ENCODE measurements around the gene MYO9B.
A peak's percentile ranks its signal among the peaks of the same experiment; 100 is the strongest.

The MYO9B gene

DNA sequence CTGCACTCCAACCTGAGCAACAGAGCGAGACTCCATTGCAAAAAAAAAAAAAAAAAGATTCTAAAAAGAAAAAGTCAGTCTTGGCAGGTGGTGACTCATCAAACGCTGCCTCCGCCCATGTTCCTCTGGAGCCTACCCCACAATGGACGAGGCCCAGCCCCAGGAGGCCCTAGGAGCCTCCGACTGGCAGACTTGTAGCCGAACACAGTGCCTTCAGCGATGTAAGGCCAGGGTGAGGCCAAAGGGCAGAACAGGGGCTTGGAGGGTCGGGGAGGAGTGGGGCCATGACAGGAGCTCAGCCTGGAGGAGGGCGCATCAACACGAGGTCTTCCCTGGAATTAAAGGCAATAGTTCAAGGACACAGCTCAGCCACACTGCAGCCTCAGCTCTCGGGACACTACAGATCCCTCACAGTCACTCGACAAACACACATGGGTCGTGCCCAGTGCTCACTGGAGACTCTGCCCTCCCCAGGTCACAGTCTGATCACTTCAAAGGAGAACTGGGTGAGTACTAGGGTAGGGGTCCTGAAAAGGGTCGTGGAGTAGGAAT lies 144.7 kb downstream of the MYO9B start:
- Mint-ChIP-seq H3K36me3 (ENCODE audit: low read depth) (peaks cover 18% of the 10 kb centered on the region), H3K4me3 (no peak overlapping the region), H3K4me1 (peaks cover 10% of the 10 kb centered on the region), H3K27ac (no peak overlapping the region), H3K27me3 (no peaks in the 10 kb centered on the region), H3K9me3 (no peaks in the 10 kb centered on the region)
- no peak for ATAC-seq
- DNase-seq = no peak

DNA sequence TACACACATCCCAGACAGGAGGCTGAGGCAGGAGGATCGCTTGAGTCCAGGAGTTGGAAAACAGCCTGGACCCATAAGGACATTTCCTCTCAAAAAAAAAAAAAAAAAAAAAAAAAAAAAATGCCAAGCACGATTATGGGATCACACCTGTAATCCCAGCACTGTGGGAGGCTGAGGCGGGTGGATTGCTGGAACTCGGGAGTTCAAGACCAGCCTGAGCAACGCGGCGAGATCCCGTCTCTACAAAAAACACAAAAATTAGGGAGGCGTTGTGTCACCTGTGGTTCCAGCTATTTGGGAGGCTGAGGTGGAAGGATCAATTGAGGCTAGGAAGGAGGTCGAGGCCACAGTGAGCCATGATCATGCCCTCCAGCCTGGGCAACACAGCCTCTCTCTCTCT lies 149.5 kb downstream of the MYO9B start:
- Mint-ChIP-seq H3K27ac (no peak overlapping the region), H3K36me3 (ENCODE audit: low read depth) (no peaks in the 10 kb centered on the region), H3K27me3 (no peaks in the 10 kb centered on the region), H3K4me3 (peak overlapping the region; percentile 80), H3K9me3 (no peaks in the 10 kb centered on the region), H3K4me1 (peaks cover 7% of the 10 kb centered on the region)
- ATAC-seq = no peak
- DNase-seq = no peak

DNA sequence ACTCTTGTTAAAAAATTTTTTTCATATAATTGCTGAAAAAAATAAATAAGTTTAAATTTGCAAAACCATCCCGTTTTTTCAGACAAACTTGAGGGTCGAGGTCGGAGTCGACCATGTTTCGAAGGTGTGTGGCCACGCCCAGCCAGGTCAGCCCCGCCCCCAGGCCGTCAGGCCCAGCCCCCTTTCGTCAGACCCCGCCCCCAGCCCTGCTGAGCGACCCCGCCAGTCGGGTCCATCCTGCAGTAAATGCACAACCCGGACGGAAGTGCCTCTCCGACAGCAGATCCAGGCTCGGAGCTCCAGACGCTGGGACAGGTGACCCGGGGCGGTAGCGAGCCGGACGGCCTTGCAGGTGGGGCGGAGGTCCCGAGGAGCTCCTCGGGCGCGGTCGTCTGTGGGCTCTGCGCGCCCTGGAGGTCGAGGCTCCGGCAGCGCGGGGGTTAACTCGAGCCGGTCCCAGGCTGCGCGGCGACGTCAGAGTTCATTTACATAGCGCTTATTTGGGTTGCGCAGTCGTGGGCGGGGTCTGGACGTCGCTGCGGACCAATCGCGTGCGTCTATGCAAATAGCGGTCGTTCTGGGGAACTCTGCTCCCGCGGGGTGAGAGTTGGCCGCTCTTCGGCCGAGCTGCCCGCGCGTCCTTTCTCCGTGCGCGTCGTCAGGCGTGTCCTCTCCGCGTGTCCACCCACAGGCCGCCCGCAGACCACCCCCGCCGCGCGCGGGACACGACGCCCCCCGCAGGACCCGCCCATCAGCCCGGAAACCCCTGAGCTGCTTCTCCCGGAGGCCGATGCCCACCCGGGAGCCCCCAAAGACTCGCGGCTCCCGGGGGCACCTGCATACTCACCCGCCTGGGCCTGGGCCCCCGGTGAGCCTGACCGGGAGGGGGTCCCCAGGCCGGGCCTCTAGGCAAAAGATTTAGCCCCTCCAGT lies 150.7 kb downstream of the MYO9B start, which contains the start of gene OCEL1:
TSS of gene OCEL1 (plus strand) at position 225 of the 932 bp plus-strand sequence. CDS start at position 247, 22 bp downstream.
- H3K4me3 Mint-ChIP-seq = peak within 1 kb of the TSS; percentile 80

DNA sequence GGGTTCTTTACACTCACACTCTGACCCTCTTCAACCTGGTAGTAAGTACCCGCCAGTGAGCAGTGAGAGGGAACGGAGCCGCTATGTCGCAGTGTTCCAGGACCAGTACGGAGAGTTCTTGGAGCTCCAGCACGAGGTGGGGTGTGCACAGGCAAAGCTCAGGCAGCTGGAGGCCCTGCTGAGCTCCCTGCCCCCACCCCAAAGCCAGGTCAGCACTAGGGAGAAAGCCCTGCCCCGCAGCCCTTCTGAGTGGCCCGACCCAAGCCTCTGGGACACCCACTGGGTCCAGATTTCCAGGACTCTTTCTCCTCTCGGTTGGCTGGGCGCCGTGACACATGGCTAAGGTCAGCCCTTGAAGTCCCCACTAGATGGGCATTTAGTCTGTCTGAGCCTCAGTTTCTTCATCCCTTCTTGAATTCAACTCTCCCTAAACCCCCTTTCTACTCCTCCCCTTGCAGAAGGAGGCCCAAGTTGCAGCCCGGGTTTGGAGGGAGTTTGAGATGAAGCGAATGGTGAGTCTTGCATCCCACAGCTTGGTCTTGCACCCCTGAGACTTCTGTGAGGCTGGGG lies 152.3 kb downstream of the MYO9B start:
- no peaks in the 10 kb centered on the region for H3K27me3 Mint-ChIP-seq
- H3K36me3 Mint-ChIP-seq (ENCODE audit: low read depth) = peaks cover 2% of the 10 kb centered on the region
- ATAC-seq = no peak
- H3K4me3 Mint-ChIP-seq = no peak overlapping the region
- H3K4me1 Mint-ChIP-seq = peaks cover 7% of the 10 kb centered on the region
- no peak for DNase-seq
- no peak overlapping the region for H3K27ac Mint-ChIP-seq
- no peaks in the 10 kb centered on the region for H3K9me3 Mint-ChIP-seq

More for the DNA sequence above, 150.7 kb downstream of the MYO9B start, which contains the start of gene OCEL1:
- Mint-ChIP-seq H3K27me3 (no peaks in the 10 kb centered on the region), H3K4me1 (peaks cover 7% of the 10 kb centered on the region), H3K27ac (peak within 1 kb of the TSS; percentile 85), H3K9me3 (no peaks in the 10 kb centered on the region), H3K36me3 (ENCODE audit: low read depth) (no peaks in the 10 kb centered on the region)
- ATAC-seq (peak; percentile 92), DNase-seq (peak; percentile 97)

DNA sequence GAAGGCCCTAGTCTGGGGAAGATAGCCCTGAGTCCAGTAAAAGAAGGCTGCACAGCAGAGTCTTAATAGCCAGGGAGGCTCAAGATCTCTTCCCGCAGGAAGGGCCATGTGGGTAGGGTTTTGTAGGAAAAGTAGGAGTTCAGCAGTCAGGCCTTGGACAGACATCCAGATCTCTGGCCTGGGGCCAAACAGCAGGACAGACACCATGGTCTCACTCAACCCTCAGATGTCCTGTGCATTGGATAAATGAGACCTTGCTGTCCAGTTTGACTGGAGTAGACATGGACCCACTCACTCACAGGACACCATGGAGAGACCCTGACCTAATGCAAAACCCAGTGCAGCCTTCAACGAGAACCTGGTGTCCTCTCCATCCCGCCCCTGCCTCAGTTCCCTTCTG lies 154.3 kb downstream of the MYO9B start:
- ATAC-seq = no peak
- H3K27ac Mint-ChIP-seq = no peak overlapping the region
- H3K27me3 Mint-ChIP-seq = no peaks in the 10 kb centered on the region
- DNase-seq = no peak
- H3K4me3 Mint-ChIP-seq = no peak overlapping the region
- no peaks in the 10 kb centered on the region for H3K9me3 Mint-ChIP-seq
- H3K4me1 Mint-ChIP-seq = peaks cover 16% of the 10 kb centered on the region
- peaks cover 2% of the 10 kb centered on the region for H3K36me3 Mint-ChIP-seq (ENCODE audit: low read depth)

DNA sequence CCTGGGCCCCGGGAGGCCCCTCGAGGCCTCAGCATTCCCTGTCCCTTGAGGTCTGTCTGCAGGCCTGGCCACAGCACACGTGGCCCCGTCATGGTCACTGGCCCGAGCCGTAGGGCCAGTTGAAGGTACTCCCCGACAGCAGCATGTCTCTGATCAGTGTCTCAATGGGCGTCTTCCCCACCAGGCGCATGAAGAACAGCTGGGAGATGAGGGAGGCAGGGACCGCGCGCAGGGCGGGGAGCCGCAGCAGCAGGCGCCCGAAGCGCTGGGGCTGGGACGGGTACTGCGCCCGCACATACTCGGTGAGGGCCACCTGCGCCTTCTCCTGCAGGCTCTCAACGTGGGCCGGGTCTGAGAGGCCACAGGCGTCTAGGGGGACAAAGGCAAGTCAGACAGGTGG lies 156.7 kb downstream of the MYO9B start:
- Mint-ChIP-seq H3K4me3 (no peak overlapping the region), H3K27ac (no peak overlapping the region), H3K9me3 (no peaks in the 10 kb centered on the region), H3K36me3 (ENCODE audit: low read depth) (peaks cover 2% of the 10 kb centered on the region), H3K4me1 (peaks cover 12% of the 10 kb centered on the region), H3K27me3 (no peaks in the 10 kb centered on the region)
- DNase-seq (no peak), ATAC-seq (no peak)

DNA sequence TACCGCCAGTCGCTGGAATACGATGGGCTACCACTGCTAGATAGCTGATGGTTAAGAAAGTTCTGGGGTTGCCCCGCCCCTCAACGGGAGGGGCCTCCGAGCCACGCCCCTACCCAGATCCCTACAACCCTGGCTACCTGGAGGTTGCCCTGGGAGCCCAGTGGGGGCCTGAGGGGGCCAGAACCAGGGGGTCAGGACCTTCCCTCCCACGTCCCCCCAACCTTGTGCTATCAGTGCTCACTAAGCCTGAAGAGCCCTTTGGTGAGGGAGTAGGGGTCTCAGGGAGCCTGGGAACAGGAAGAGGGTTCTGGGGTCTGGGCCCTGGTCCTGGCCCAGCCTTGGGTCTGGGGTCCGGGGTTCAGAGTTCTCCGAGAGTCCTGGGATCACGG lies 159.3 kb downstream of the MYO9B start:
- Mint-ChIP-seq H3K9me3 (no peaks in the 10 kb centered on the region), H3K36me3 (ENCODE audit: low read depth) (peaks cover 2% of the 10 kb centered on the region), H3K4me3 (peak overlapping the region; percentile 80), H3K27ac (peak overlapping the region; percentile 39), H3K27me3 (no peaks in the 10 kb centered on the region), H3K4me1 (peaks cover 12% of the 10 kb centered on the region)
- ATAC-seq = peak; percentile 72
- DNase-seq = peak; percentile 79

DNA sequence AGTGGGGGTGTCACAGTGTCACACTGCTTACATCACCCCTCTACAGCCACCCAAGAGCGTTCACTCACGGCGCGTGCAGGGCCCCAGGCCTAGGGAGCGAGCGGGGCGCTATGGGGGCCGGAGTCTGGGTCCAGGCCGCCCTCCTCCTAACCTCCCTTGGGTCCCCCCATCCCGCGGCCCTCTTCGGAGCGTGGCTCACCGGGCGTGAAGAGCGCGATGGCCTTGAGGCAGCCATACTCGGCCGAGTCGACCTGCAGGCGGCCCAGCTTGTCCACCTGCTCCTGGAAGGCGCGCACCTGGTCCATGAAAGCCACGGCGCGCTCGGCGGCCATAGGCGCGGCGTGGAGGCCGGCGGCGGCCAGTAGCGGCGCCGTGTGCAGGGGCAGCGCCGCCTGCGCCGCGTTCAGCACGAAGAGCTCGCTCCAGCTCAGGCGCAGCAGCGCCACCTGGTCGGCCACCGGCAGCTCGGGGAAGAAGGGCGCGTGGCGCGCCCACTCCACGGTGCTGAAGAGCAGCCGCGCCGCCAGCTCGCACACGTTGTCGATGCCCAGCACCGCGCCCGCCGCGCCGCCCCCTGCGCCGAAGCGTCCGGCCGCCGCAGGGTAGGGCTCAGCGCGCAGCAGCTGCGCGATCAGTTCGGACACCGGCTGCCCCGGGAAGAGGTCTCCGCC lies 159.9 kb downstream of the MYO9B start:
- peaks cover 2% of the 10 kb centered on the region for H3K36me3 Mint-ChIP-seq (ENCODE audit: low read depth)
- peaks cover 12% of the 10 kb centered on the region for H3K4me1 Mint-ChIP-seq
- ATAC-seq = peak; percentile 76
- DNase-seq = peak; percentile 68
- H3K27me3 Mint-ChIP-seq = no peaks in the 10 kb centered on the region
- H3K9me3 Mint-ChIP-seq = no peaks in the 10 kb centered on the region
- H3K4me3 Mint-ChIP-seq = peak overlapping the region; percentile 80
- H3K27ac Mint-ChIP-seq = peak overlapping the region; percentile 39

DNA sequence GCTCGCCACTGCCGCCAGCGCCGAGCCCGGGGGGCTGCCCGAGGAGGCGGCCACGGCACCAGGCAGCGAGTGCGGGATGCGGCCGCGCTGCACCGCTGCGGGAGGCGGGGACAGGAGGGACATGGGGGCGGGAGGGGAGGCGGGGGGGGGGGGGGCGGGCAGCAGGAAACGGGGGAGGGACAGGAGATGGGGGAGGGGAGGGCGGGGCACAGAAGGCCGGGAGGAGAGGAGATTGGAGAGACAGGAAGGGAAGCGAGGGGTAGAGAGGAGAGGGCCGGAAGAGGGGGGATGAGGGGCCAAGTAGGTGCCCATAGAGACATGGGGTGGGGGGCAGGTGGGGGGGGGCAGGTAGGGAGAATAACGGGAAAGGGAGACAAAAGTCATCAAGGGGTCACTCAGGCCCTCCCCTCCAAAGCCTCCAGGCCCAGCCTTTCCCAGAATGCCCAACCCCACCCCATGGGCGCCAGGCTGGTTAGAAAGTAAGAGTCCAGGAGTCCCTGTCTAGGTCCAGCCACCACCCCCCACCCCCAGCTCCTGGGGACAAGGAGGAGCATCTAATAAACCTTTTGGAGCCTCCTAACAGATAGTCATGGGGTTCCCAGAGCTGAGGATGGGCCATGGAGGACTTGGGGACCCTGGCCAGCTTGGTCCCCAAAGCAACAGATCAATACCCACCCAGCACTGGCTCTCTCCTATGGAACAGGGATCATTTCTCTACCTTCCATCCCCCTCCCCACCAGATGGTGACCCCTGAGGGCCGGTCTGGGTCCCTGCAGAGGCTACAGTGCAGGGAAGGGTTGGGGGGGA lies 160.6 kb downstream of the MYO9B start:
- no peak overlapping the region for H3K27ac Mint-ChIP-seq
- H3K4me3 Mint-ChIP-seq = peak overlapping the region; percentile 80
- DNase-seq (peak; percentile 32), ATAC-seq (no peak)
- peaks cover 2% of the 10 kb centered on the region for H3K36me3 Mint-ChIP-seq (ENCODE audit: low read depth)
- no peaks in the 10 kb centered on the region for H3K9me3 Mint-ChIP-seq
- H3K27me3 Mint-ChIP-seq = no peaks in the 10 kb centered on the region
- H3K4me1 Mint-ChIP-seq = peaks cover 12% of the 10 kb centered on the region

DNA sequence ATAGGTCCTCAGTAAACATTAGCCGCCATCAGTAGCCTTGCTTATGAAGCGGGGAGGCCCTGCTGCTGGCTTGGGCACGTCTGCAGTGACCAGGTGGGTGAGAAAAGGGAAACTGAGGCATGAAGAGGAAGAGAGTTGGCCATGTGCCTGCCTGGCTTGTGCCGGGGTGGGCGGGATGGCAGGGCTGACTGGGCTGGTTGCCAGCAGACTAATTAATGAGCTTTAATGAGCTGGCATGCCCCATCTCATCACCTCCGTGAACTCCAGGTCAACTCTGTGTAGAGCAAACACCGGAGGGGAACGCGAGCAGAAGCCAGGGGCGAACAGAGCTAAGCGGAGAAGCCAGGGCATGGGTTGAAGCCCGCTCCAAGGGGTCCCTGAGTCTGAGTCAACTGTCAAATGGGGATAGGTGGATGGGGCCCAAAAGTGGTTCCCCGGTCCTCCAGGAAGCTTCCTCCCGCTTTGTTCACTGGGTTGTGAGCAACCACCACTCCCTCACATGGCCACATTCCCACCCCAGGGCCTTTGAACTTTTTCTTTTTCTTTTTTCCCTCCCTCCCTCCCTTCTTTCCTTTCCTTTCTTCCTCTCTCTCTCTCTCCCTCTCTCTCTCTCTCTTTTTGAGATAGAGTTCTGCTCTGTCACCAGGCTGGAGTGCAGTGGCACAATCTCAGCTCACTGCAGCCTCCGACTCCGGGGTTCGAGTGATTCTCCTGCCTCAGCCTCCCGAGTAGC lies 161.4 kb downstream of the MYO9B start:
- no peak overlapping the region for H3K27ac Mint-ChIP-seq

DNA sequence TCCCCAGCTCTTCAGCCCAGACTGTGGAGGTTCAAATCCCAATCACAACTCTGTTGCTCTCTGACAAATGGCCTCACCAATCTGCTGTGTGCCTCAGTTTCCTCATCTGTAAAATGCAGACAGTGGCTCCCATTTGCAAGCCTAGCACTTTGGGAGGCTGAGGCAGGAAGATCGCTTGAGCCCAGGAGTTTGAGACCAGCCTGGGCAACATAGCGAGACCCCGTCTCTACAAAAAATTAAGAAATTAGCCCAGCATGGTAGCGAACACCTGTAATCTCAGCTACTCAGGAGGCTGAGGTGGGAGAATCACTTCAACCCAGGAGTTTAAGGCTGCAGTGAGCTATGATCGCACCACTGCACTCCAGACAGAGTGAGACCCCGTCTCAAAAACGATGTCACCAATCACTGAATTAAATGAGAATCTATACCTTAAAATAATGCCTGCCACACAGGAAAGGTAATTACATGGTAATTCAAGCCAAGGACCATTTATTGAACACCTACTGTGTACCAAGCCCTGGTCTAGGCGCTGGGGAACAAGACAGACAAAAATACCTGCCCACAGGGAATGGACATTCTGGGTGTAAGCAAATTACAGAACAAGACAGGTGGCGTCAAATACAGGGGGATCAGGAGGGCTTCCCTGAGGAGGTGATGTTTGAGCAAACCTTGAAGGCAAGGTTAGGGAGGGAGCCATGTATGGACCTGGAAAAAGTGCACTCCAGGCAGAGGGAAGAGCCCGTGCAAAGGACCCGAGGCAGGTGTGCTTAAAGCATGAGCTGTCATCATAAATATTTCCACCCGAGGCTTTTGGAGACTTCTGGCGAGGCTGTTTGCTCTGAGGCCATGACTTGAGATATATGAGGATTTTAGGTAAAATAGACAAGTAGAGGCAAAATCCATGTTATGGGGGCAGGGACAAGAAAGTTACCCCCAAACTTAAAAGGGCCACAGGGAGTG lies 162.4 kb downstream of the MYO9B start:
- Mint-ChIP-seq H3K27ac (no peak overlapping the region), H3K4me3 (no peak overlapping the region), H3K27me3 (no peaks in the 10 kb centered on the region), H3K4me1 (peaks cover 12% of the 10 kb centered on the region), H3K9me3 (no peaks in the 10 kb centered on the region), H3K36me3 (ENCODE audit: low read depth) (no peaks in the 10 kb centered on the region)
- DNase-seq (no peak), ATAC-seq (no peak)

More for the DNA sequence above, 161.4 kb downstream of the MYO9B start:
- H3K4me1 Mint-ChIP-seq = peaks cover 12% of the 10 kb centered on the region
- DNase-seq (no peak), ATAC-seq (no peak)
- H3K9me3 Mint-ChIP-seq = no peaks in the 10 kb centered on the region
- no peak overlapping the region for H3K4me3 Mint-ChIP-seq
- no peaks in the 10 kb centered on the region for H3K27me3 Mint-ChIP-seq
- peaks cover 2% of the 10 kb centered on the region for H3K36me3 Mint-ChIP-seq (ENCODE audit: low read depth)

DNA sequence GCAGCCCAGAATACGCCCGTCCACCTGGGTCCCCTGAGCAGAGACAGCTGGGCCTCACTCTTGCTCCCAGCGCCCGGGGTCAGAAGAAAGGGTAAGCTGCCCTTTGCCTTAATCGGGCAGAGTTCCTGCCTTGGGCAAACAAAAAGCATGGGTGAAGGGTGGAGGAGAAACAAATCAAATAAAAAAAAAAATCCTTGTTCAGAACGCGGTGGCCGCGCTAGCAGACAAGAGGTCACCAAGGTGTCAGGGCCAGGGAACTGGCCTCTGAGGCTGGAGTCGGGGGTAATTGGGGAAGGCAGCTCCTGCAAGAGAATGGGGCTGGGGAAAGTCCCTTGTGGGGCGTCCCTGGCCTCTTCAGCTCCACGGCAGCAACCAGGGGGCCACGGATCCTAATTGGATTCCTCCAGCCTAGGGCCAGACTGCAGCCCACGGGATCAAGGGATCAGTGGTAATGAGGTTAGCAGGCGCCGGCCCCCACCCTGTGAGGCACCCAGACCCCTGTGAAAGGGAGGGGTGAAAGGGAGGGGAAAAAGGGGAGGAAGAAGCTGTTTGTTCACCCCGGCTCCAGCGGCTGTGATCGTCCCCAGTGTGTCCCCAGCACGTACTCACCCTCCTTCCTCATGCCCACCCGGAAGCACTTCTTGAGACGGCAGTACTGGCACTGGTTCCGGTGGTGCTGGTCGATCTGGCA lies 164.6 kb downstream of the MYO9B start:
- Mint-ChIP-seq H3K9me3 (no peaks in the 10 kb centered on the region), H3K27ac (no peak overlapping the region), H3K4me1 (peaks cover 3% of the 10 kb centered on the region), H3K36me3 (ENCODE audit: low read depth) (no peaks in the 10 kb centered on the region), H3K4me3 (no peak overlapping the region), H3K27me3 (no peaks in the 10 kb centered on the region)
- ATAC-seq (no peak), DNase-seq (no peak)
